HG03175 (cell line): ENCODE measurements around the gene ZBTB11.
"Not testable (repeated sequence)": the region's sequence is repeated elsewhere in the genome, so short reads cannot be mapped to it uniquely, and the experiment has no call there.

Source experiments
- ATAC-seq: cut with Tn5 transposase; IDR thresholded peaks from one replicate; pipeline ENCODE4 v1.9.1; 2021; ENCODE audit warnings: mild to moderate bottlenecking, moderate library complexity; ENCODE audit not compliant: unreplicated experiment

ZBTB11 gene

GRCh38 chr3:101693540-101693939 lies 16.6 kb upstream of the ZBTB11 start:
- ATAC-seq = peak; percentile 90

DNA sequence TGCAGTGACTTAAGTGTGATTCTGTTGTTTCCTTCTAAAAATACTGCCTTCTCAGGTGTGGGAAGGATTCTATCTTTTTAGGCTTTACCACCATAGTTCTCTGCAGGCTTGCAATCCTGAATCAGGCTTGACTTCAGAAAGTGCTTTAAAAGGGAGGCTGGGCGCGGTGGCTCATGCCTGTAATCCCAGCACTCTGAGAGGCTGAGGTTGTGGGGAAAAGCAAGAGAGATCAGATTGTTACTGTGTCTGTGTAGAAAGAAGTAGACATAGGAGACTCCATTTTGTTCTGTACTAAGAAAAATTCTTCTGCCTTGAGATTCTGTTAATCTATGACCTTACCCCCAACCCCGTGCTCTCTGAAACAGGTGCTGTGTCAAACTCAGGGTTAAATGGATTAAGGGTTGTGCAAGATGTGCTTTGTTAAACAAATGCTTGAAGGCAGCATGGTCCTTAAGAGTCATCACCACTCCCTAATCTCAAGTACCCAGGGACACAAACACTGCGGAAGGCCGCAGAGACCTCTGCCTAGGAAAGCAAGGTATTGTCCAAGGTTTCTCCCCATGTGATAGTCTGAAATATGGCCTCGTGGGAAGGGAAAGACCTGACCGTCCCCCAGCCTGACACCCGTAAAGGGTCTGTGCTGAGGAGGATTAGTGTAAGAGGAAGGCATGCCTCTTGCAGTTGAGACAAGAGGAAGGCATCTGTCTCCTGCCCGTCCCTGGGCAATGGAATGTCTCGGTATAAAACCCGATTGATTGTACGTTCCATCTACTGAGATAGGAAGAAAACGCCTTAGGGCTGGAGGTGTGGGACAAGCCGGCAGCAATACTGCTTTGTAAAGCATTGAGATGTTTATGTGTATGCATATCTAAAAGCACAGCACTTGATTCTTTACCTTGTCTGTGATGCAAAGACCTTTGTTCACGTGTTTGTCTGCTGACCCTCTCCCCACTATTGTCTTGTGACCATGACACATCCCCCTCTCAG lies 15.0 kb upstream of the ZBTB11 start:
- ATAC-seq = not testable (repeated sequence)

- ATAC-seq = peak; percentile 27
These were observed 14.0 kb upstream of the ZBTB11 start for GRCh38 chr3:101690972-101691371.

GRCh38 chr3:101689286-101689685 lies 12.4 kb upstream of the ZBTB11 start:
- ATAC-seq = no peak

- ATAC-seq = no peak
These were observed 10.4 kb upstream of the ZBTB11 start for GRCh38 chr3:101687142-101687931.

- no peak for ATAC-seq
These were observed 9.0 kb upstream of the ZBTB11 start for GRCh38 chr3:101685870-101686307.

- ATAC-seq = no peak
These were observed 8.1 kb upstream of the ZBTB11 start for GRCh38 chr3:101685050-101685400.

- no peak for ATAC-seq
These were observed 3.5 kb upstream of the ZBTB11 start for GRCh38 chr3:101680466-101680865.

GRCh38 chr3:101678837-101679236 lies 1.9 kb upstream of the ZBTB11 start:
- ATAC-seq = not testable (repeated sequence)

DNA sequence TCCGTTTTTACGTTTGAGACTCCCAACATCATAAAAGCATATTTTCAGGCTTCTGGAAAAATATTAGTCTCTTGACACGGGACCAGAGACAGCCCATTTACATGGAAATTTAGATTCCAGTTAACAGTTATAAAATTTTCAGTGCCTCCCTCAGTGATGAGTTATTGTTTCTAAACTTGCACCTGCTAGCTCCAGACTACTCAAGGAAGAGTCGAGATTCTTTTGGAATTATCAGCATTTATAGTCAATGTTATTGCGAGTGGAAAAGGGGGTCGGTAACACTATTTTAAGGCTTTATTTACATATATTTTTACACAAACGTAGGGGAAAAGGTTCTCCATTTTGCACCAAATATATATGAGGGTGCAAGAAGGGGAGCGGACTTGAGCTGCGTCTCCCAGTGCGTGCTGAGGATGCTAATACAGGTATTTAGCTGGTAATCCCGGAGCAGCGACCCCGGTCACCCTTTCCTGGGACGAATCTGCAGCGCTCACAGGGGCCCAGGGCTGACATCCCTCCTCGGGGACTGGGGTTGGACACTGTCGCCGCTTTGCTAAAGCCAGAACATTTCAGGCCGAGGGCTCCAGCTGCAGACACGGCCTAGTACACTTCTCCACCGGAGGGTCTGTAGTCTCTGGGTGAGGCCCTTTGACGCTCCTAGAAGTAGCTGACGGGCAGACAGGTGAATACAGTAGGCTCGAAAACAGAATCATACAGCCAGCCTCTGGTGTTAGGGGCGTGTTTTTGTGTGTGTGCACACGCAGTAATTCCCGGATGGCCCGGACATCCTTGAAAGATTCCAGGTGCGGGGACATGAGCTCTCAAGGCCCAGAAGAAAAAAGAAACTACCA lies 729 bp upstream of the ZBTB11 start:
- ATAC-seq = no peak

DNA sequence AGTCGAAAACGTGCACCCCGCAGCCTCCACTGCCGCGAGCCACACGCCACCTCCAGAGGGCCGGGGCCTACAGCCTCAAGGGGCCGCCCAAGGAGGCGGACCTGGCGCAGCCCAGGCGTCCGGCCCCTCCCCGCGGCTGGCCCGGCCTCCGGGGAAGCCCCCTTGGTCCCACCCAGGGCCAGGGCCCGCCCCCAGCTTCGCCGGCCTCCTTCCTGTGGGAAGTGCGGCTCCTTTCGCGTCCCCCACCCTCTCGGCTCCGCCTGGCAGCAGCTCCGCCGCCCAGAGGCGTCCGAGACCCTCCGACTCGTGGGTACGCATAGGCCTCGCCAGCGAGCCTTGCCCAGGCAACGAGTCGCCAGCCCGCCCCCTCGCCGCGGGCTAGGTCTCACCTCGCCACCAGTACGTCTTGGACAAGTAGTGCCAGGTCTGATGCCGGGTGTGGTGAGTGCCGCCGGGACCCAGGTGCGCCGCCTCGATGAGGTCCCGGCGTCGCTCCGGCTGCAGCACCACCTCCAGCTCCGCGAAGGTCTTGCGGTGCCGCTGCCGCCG lies 642 bp downstream of the ZBTB11 start:
- ATAC-seq = peak; percentile 86

DNA sequence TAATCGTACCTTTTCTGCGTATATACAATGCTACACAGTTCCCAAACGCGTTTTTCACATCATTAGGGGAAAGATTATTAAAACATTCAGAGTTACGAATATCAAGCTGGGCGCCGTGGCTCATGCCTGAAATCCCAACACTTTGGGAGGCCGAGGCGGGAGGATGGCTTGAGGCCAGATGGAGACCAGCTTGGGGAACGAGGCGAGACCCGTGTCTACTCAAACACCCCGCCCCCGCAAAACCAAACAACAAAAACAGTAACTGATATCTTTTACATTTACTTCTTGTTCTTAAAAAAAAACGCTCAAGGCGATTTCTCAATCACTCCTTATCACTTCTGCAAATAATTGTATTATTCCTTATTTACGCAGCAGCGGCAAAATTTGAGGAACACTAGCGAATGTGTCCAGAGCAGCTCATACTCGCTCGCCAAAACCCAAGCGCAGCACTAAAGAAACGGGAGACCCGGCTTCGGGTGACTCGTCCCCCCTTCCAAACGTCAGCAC lies 1.2 kb downstream of the ZBTB11 start:
- no peak for ATAC-seq

- ATAC-seq = no peak
These were observed 2.4 kb downstream of the ZBTB11 start for GRCh38 chr3:101674518-101674917.

DNA sequence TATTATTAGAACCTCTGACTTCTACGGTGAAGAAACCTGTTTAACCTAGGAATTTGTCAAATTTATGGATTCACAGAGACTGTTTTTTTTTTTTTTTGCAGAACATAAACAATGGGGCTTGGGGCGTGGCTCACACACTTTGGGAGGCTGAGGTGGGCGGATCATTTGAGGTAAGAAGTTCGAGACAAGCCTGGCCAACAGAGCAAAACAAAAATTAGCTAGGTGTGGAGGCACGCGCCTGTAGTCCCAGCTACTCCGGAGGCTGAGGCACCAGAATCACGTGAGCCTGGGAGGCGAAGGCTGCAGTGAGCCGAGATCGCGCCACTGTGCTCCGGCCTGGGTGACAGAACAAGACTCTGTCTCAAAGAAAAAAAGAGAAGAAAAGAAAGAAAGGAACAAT lies 3.0 kb downstream of the ZBTB11 start:
- no peak for ATAC-seq

GRCh38 chr3:101671014-101671413 lies 5.9 kb downstream of the ZBTB11 start:
- ATAC-seq = no peak

DNA sequence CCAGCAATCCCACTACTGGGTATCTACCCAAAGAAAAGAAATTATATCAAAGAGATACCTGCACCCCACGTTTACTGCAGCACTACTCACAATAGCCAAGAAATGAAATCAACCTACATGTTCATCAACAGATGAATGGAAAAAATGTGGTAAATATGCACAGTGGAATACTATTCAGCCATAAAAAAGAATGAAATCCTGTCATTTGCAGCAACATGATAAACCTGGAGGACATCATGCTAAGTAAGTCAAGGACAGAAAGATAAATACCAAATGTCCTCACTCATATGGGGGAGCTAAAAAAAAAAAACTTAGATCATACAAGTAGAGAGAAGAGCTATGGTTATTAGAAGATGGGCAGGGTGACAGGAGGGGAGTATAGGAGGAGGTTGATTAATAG lies 9.1 kb downstream of the ZBTB11 start:
- ATAC-seq = no peak

GRCh38 chr3:101667331-101667730 lies 9.6 kb downstream of the ZBTB11 start:
- no peak for ATAC-seq

DNA sequence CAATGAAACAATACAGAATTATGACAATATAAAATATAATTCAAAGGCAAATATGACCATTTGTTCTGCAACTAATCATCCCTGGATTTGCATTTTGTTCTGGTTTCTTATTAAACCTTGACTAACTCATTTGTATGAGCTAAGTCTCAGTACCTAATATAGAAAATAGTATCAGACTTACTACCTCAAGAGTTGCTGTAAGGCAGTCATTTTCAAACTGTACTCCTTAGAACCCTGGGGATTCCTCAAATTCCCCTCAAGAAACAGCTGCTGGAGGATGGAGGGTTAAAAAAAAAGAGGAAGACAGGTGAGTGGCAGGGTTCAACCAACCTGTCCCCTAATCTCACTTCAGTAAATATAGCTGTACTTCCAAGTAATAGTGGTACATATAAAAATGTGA lies 11.1 kb downstream of the ZBTB11 start:
- ATAC-seq = no peak

- ATAC-seq = no peak
These were observed 11.6 kb downstream of the ZBTB11 start for GRCh38 chr3:101665357-101665756.

GRCh38 chr3:101660714-101661113 lies 16.2 kb downstream of the ZBTB11 start:
- no peak for ATAC-seq
